ENCODE data around the gene RAB3B.
A peak's percentile ranks its signal among the peaks of the same experiment; 100 is the strongest.
"Not testable (repeated sequence)": the region's sequence is repeated elsewhere in the genome, so short reads cannot be mapped to it uniquely, and the experiment has no call there.

The RAB3B gene

GRCh38 chr1:52007215-52008002 lies 16.9 kb upstream of the RAB3B start:
- no peak overlapping the region for H3K4me3 ChIP-seq (ENCODE audit: low read length)
- no peak overlapping the region for H3K9ac ChIP-seq (ENCODE audit: low read length)
- H3K27me3 ChIP-seq (ENCODE audit: control insufficient read depth, insufficient read depth, low read length), result no peaks in the 10 kb centered on the region
- H3K36me3 ChIP-seq (ENCODE audit: control insufficient read depth, insufficient read depth, low read length), result no peaks in the 10 kb centered on the region
- no peak overlapping the region for H3K27ac ChIP-seq (ENCODE audit: low read depth, low read length)
- no peaks in the 10 kb centered on the region for H3K4me1 ChIP-seq (ENCODE audit: control insufficient read depth, insufficient read depth, low read length)

GRCh38 chr1:52006081-52006553 lies 15.6 kb upstream of the RAB3B start:
- H3K4me3 ChIP-seq (ENCODE audit: low read length); H3K9ac ChIP-seq (ENCODE audit: low read length); H3K4me1 ChIP-seq (ENCODE audit: control insufficient read depth, insufficient read depth, low read length); H3K27ac ChIP-seq (ENCODE audit: low read depth, low read length); H3K27me3 ChIP-seq (ENCODE audit: control insufficient read depth, insufficient read depth, low read length); H3K36me3 ChIP-seq (ENCODE audit: control insufficient read depth, insufficient read depth, low read length): not testable (repeated sequence)

- not testable (repeated sequence) for H3K9ac ChIP-seq (ENCODE audit: low read length); H3K4me3 ChIP-seq (ENCODE audit: low read length); H3K36me3 ChIP-seq (ENCODE audit: control insufficient read depth, insufficient read depth, low read length); H3K27ac ChIP-seq (ENCODE audit: low read depth, low read length); H3K27me3 ChIP-seq (ENCODE audit: control insufficient read depth, insufficient read depth, low read length); H3K4me1 ChIP-seq (ENCODE audit: control insufficient read depth, insufficient read depth, low read length)
Measured at GRCh38 chr1:52005548-52005947, 15.0 kb upstream of the RAB3B start.

- no peak overlapping the region for H3K27ac ChIP-seq (ENCODE audit: low read depth, low read length)
- H3K36me3 ChIP-seq (ENCODE audit: control insufficient read depth, insufficient read depth, low read length), result no peaks in the 10 kb centered on the region
- H3K4me3 ChIP-seq (ENCODE audit: low read length), result no peak overlapping the region
- no peaks in the 10 kb centered on the region for H3K4me1 ChIP-seq (ENCODE audit: control insufficient read depth, insufficient read depth, low read length)
- H3K9ac ChIP-seq (ENCODE audit: low read length), result no peak overlapping the region
- no peaks in the 10 kb centered on the region for H3K27me3 ChIP-seq (ENCODE audit: control insufficient read depth, insufficient read depth, low read length)
Measured at GRCh38 chr1:52003877-52004276, 13.4 kb upstream of the RAB3B start.

- H3K9ac ChIP-seq (ENCODE audit: low read length), result no peak overlapping the region
- H3K4me3 ChIP-seq (ENCODE audit: low read length), result no peak overlapping the region
- no peaks in the 10 kb centered on the region for H3K27me3 ChIP-seq (ENCODE audit: control insufficient read depth, insufficient read depth, low read length)
- H3K4me1 ChIP-seq (ENCODE audit: control insufficient read depth, insufficient read depth, low read length), result no peaks in the 10 kb centered on the region
- H3K36me3 ChIP-seq (ENCODE audit: control insufficient read depth, insufficient read depth, low read length), result no peaks in the 10 kb centered on the region
- H3K27ac ChIP-seq (ENCODE audit: low read depth, low read length), result no peak overlapping the region
Measured at GRCh38 chr1:52002038-52002917, 11.8 kb upstream of the RAB3B start.

GRCh38 chr1:51998701-51999100 lies 8.2 kb upstream of the RAB3B start:
- Histone ChIP-seq H3K9ac (ENCODE audit: low read length) (no peak overlapping the region), H3K27ac (ENCODE audit: low read depth, low read length) (no peak overlapping the region)

GRCh38 chr1:51997974-51998382 lies 7.5 kb upstream of the RAB3B start:
- Histone ChIP-seq H3K27me3 (ENCODE audit: control insufficient read depth, insufficient read depth, low read length) (no peaks in the 10 kb centered on the region), H3K9ac (ENCODE audit: low read length) (no peak overlapping the region), H3K36me3 (ENCODE audit: control insufficient read depth, insufficient read depth, low read length) (no peaks in the 10 kb centered on the region)

More at GRCh38 chr1:51998701-51999100, 8.2 kb upstream of the RAB3B start:
- no peaks in the 10 kb centered on the region for H3K36me3 ChIP-seq (ENCODE audit: control insufficient read depth, insufficient read depth, low read length)
- H3K27me3 ChIP-seq (ENCODE audit: control insufficient read depth, insufficient read depth, low read length), result no peaks in the 10 kb centered on the region
- no peaks in the 10 kb centered on the region for H3K4me1 ChIP-seq (ENCODE audit: control insufficient read depth, insufficient read depth, low read length)
- H3K4me3 ChIP-seq (ENCODE audit: low read length), result no peak overlapping the region

GRCh38 chr1:51989582-51990477 lies 670 bp downstream of the RAB3B start:
- Histone ChIP-seq H3K27me3 (ENCODE audit: control insufficient read depth, insufficient read depth, low read length) (peaks cover 15% of the 10 kb centered on the region), H3K4me1 (ENCODE audit: control insufficient read depth, insufficient read depth, low read length) (no peaks in the 10 kb centered on the region), H3K4me3 (ENCODE audit: low read length) (peak overlapping the region; percentile 9), H3K9ac (ENCODE audit: low read length) (no peak overlapping the region), H3K27ac (ENCODE audit: low read depth, low read length) (no peak overlapping the region), H3K36me3 (ENCODE audit: control insufficient read depth, insufficient read depth, low read length) (no peaks in the 10 kb centered on the region)

More at GRCh38 chr1:51997974-51998382, 7.5 kb upstream of the RAB3B start:
- H3K4me3 ChIP-seq (ENCODE audit: low read length), result no peak overlapping the region
- no peak overlapping the region for H3K27ac ChIP-seq (ENCODE audit: low read depth, low read length)
- H3K4me1 ChIP-seq (ENCODE audit: control insufficient read depth, insufficient read depth, low read length), result no peaks in the 10 kb centered on the region

GRCh38 chr1:51988254-51988653 lies 2.2 kb downstream of the RAB3B start:
- Histone ChIP-seq H3K4me1 (ENCODE audit: control insufficient read depth, insufficient read depth, low read length) (no peaks in the 10 kb centered on the region), H3K4me3 (ENCODE audit: low read length) (no peak overlapping the region), H3K36me3 (ENCODE audit: control insufficient read depth, insufficient read depth, low read length) (no peaks in the 10 kb centered on the region), H3K27ac (ENCODE audit: low read depth, low read length) (no peak overlapping the region), H3K9ac (ENCODE audit: low read length) (no peak overlapping the region), H3K27me3 (ENCODE audit: control insufficient read depth, insufficient read depth, low read length) (peaks cover 15% of the 10 kb centered on the region)

GRCh38 chr1:51986718-51987117 lies 3.8 kb downstream of the RAB3B start:
- no peak overlapping the region for H3K27ac ChIP-seq (ENCODE audit: low read depth, low read length)
- no peaks in the 10 kb centered on the region for H3K4me1 ChIP-seq (ENCODE audit: control insufficient read depth, insufficient read depth, low read length)
- H3K4me3 ChIP-seq (ENCODE audit: low read length), result no peak overlapping the region
- H3K9ac ChIP-seq (ENCODE audit: low read length), result no peak overlapping the region
- H3K36me3 ChIP-seq (ENCODE audit: control insufficient read depth, insufficient read depth, low read length), result no peaks in the 10 kb centered on the region
- peaks cover 8% of the 10 kb centered on the region for H3K27me3 ChIP-seq (ENCODE audit: control insufficient read depth, insufficient read depth, low read length)

GRCh38 chr1:51982161-51982560 lies 8.3 kb downstream of the RAB3B start:
- H3K27me3 ChIP-seq (ENCODE audit: control insufficient read depth, insufficient read depth, low read length), result no peaks in the 10 kb centered on the region
- no peak overlapping the region for H3K9ac ChIP-seq (ENCODE audit: low read length)
- H3K4me3 ChIP-seq (ENCODE audit: low read length), result no peak overlapping the region
- H3K36me3 ChIP-seq (ENCODE audit: control insufficient read depth, insufficient read depth, low read length), result no peaks in the 10 kb centered on the region
- H3K4me1 ChIP-seq (ENCODE audit: control insufficient read depth, insufficient read depth, low read length), result no peaks in the 10 kb centered on the region
- H3K27ac ChIP-seq (ENCODE audit: low read depth, low read length), result no peak overlapping the region

GRCh38 chr1:51981555-51981954 lies 8.9 kb downstream of the RAB3B start:
- Histone ChIP-seq H3K27ac (ENCODE audit: low read depth, low read length) (no peak overlapping the region), H3K9ac (ENCODE audit: low read length) (no peak overlapping the region), H3K27me3 (ENCODE audit: control insufficient read depth, insufficient read depth, low read length) (no peaks in the 10 kb centered on the region), H3K4me3 (ENCODE audit: low read length) (no peak overlapping the region), H3K4me1 (ENCODE audit: control insufficient read depth, insufficient read depth, low read length) (no peaks in the 10 kb centered on the region), H3K36me3 (ENCODE audit: control insufficient read depth, insufficient read depth, low read length) (no peaks in the 10 kb centered on the region)
